ENCODE measurements around the gene NFKB1. TPM values are rescaled to one million over a fixed set of nuclear protein-coding genes. Genes with fewer than 3 reads are reported as not detected.

NFKB1 gene
- total RNA-seq, 1 experiment from 2014 or later, result 35.6 TPM

DNA sequence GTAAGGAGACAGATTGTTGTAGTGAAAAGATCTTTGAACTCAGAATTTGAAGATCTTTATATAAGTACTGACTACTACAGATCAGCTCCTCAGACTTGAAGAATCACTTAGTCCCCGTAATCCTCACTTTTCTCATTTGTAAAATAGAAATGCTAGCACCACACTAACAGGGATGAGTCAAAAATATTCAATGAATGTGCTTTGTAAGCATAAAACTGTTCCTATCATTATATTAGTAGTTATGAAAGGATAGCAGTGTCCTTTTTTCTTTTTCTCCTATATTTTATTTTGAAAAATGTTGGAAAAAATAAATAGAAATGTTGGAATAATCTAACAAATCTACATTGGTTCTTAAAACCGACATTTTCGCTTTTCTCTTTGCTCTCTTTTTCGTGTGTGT is 25.4 kb downstream of the NFKB1 start:
- TF ChIP-seq, protein P1, sequence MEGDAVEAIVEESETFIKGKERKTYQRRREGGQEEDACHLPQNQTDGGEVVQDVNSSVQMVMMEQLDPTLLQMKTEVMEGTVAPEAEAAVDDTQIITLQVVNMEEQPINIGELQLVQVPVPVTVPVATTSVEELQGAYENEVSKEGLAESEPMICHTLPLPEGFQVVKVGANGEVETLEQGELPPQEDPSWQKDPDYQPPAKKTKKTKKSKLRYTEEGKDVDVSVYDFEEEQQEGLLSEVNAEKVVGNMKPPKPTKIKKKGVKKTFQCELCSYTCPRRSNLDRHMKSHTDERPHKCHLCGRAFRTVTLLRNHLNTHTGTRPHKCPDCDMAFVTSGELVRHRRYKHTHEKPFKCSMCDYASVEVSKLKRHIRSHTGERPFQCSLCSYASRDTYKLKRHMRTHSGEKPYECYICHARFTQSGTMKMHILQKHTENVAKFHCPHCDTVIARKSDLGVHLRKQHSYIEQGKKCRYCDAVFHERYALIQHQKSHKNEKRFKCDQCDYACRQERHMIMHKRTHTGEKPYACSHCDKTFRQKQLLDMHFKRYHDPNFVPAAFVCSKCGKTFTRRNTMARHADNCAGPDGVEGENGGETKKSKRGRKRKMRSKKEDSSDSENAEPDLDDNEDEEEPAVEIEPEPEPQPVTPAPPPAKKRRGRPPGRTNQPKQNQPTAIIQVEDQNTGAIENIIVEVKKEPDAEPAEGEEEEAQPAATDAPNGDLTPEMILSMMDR (IDR thresholded peaks at IDR 0.05; ENCODE audit: unreplicated experiment), result no peak
- intact Hi-C loops (cut with micrococcal nuclease; ENCODE audit: unreplicated experiment), result no loop called here
- H3K27me3 Mint-ChIP-seq (ENCODE audit: unreplicated experiment), result no peaks in the 10 kb centered on the region
- H3K9me3 Mint-ChIP-seq (ENCODE audit: low read depth, unreplicated experiment), result no peaks in the 10 kb centered on the region
- H3K4me3 Mint-ChIP-seq (ENCODE audit: low read depth, unreplicated experiment), result no peak overlapping the region
- H3K4me1 Mint-ChIP-seq (ENCODE audit: low read depth, unreplicated experiment), result no peaks in the 10 kb centered on the region
- no peak for DNase-seq
- CTCF ChIA-PET, result no interaction called here
- H3K27ac Mint-ChIP-seq (ENCODE audit: unreplicated experiment), result no peak overlapping the region
- no TSS peak for BruUV-seq (replicated peaks)
- peaks cover 5% of the 10 kb centered on the region for H3K36me3 Mint-ChIP-seq (ENCODE audit: insufficient read depth, unreplicated experiment)

DNA sequence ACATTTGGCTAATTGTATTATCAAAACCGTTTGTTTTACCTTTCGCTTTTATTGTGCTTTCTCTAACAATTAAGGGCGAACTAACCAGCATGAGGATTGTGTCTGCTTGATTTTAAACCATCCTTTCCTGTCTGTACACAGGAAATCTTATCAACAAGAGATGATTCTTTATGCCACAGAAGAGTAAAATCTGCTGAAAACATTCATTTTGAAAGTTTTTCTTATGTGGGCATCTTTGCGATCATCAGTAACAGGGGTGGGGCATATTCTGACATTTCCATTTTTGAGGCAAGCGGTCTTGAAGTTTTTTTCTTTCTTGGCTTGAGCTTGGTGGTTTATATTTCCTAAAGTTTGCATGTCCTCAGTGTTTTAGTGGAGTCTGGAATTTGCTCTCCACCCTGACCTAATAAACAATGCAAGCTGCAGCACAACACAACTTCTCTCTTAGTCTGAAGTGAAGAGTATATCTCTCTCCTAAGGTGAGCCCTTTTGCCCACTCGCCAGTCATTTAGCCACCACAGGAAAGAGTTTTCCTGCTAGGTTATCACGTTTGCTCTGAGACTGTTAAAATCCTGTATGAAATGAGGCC is 26.6 kb downstream of the NFKB1 start:
- Mint-ChIP-seq H3K27me3 (ENCODE audit: unreplicated experiment) (no peaks in the 10 kb centered on the region), H3K4me1 (ENCODE audit: low read depth, unreplicated experiment) (no peaks in the 10 kb centered on the region), H3K4me3 (ENCODE audit: low read depth, unreplicated experiment) (no peak overlapping the region), H3K27ac (ENCODE audit: unreplicated experiment) (no peak overlapping the region), H3K9me3 (ENCODE audit: low read depth, unreplicated experiment) (no peaks in the 10 kb centered on the region), H3K36me3 (ENCODE audit: insufficient read depth, unreplicated experiment) (peaks cover 5% of the 10 kb centered on the region)
- intact Hi-C loops (cut with micrococcal nuclease; ENCODE audit: unreplicated experiment), result no loop called here
- DNase-seq, result no peak
- TF ChIP-seq, protein P1 (IDR thresholded peaks at IDR 0.05; ENCODE audit: unreplicated experiment), result no peak
- BruUV-seq (replicated peaks), result no TSS peak
- CTCF ChIA-PET, result no interaction called here

DNA sequence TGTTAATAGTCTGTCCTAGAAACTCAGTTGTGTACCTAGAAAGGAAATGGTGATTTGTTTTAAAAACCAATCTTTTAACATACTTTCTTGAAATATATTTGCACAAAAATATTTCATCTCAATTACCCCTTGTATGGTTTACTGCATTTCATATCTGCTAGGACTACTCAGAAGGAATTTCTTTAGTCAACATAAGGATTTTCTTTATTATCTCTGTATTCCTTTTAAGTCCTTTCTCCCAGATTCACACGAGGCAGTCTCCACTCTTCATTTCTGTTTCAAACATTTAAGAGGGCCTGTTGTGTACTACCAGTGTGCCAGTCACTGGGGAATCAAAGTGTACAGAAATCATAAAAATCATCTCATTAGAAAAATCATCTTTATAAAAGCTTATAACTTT is 28.8 kb downstream of the NFKB1 start:
- intact Hi-C loops (cut with micrococcal nuclease; ENCODE audit: unreplicated experiment), result no loop called here
- no peak for DNase-seq
- H3K4me3 Mint-ChIP-seq (ENCODE audit: low read depth, unreplicated experiment), result no peak overlapping the region
- no peaks in the 10 kb centered on the region for H3K27me3 Mint-ChIP-seq (ENCODE audit: unreplicated experiment)
- BruUV-seq (replicated peaks), result no TSS peak
- no peak overlapping the region for H3K27ac Mint-ChIP-seq (ENCODE audit: unreplicated experiment)
- CTCF ChIA-PET, result no interaction called here
- H3K9me3 Mint-ChIP-seq (ENCODE audit: low read depth, unreplicated experiment), result no peaks in the 10 kb centered on the region
- TF ChIP-seq, protein P1 (IDR thresholded peaks at IDR 0.05; ENCODE audit: unreplicated experiment), result no peak
- H3K36me3 Mint-ChIP-seq (ENCODE audit: insufficient read depth, unreplicated experiment), result peaks cover 5% of the 10 kb centered on the region
- no peaks in the 10 kb centered on the region for H3K4me1 Mint-ChIP-seq (ENCODE audit: low read depth, unreplicated experiment)

DNA sequence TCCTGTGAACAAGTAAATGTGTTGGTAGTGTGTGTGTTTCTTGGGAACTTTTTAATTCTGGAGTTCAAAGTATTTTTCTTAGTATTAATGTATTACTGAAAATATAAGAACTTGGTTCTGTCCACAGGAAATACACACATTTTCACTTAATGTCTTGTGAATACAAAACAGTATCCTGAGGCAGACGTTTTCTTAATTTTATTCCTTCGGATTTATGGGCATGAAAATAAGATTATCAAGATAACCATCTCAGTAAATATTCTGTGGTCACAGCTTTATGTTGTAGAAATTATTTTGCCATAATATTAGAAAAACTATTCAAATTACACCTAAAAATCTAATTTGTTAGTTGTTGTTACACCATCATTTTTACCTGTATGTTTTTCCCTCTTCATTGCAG is 29.8 kb downstream of the NFKB1 start:
- no TSS peak for BruUV-seq (replicated peaks)
- TF ChIP-seq, protein P1 (IDR thresholded peaks at IDR 0.05; ENCODE audit: unreplicated experiment), result no peak
- CTCF ChIA-PET, result no interaction called here

More for the DNA sequence above, 29.8 kb downstream of the NFKB1 start:
- Mint-ChIP-seq H3K9me3 (ENCODE audit: low read depth, unreplicated experiment) (no peaks in the 10 kb centered on the region), H3K27ac (ENCODE audit: unreplicated experiment) (no peak overlapping the region), H3K27me3 (ENCODE audit: unreplicated experiment) (no peaks in the 10 kb centered on the region), H3K4me1 (ENCODE audit: low read depth, unreplicated experiment) (no peaks in the 10 kb centered on the region), H3K4me3 (ENCODE audit: low read depth, unreplicated experiment) (no peak overlapping the region), H3K36me3 (ENCODE audit: insufficient read depth, unreplicated experiment) (peaks cover 5% of the 10 kb centered on the region)
- DNase-seq, result no peak
- intact Hi-C loops (cut with micrococcal nuclease; ENCODE audit: unreplicated experiment), result no loop called here
